GM19023 (cell line): ENCODE data around the gene BTBD6.

Source experiments
- ATAC-seq: cut with Tn5 transposase; IDR thresholded peaks from one replicate; pipeline ENCODE4 v1.9.1; 2021; ENCODE audit warnings: mild to moderate bottlenecking, moderate library complexity; ENCODE audit not compliant: unreplicated experiment

The BTBD6 gene

DNA sequence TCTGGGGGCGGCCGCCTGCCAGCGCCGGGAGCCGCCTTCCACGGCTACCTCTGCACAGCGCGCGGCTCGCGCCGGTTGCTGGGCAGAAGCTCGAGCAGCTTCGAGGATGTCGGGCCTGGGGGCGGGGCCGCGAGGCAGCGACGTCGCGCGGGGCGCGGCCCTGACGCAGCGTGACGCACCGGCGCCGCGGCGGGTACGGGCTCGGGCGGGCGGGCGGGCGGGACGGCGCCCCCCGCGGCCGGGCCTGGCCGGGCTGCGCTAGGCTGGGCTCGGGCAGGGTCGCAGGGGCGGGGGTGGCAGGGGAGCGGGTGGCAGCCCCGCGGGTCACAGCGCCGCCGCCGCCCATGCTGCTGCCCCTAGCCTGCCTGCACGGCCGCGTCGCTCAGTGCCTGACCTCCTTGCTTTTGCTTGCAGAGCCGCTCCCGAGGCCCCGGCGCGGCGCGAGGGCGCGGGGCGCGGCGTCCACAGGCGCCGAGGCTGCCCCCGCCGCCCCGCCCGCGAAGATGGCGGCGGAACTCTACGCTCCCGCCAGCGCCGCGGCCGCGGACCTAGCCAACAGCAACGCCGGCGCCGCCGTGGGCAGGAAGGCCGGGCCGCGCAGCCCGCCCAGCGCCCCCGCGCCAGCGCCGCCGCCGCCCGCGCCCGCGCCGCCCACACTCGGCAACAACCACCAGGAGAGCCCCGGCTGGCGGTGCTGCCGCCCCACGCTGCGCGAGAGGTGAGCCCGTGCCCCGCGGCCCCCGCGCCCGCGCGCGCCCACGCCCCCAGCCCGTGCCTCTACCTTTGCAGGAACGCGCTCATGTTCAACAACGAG, at the start of gene BTBD6:
Gene BTBD6, plus strand, starts transcription at position 166 of the 814 bp plus-strand sequence. Its CDS starts 179 bp downstream, at position 345.
- peak; percentile 92 for ATAC-seq

DNA sequence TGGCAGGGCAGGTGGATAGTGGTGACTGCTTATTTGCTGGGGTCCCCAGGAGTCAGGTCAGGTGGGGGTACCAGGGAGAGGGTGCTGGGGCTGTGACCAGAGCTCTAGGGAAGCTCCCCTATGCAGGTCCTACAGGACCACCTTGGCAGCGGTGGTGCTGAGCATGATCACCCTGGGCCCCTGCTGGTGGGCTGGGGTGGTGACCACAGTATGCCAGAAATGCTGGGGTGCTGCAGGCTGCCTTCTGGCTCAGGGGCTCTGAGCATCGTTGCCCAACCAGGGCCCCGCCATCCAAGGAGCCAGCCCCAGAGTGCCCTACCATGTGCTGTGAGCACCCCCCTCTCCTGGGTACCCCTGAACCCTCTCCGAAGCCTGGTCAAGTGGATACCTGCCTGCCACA, 49.7 kb upstream of the BTBD6 start:
- ATAC-seq = no peak

DNA sequence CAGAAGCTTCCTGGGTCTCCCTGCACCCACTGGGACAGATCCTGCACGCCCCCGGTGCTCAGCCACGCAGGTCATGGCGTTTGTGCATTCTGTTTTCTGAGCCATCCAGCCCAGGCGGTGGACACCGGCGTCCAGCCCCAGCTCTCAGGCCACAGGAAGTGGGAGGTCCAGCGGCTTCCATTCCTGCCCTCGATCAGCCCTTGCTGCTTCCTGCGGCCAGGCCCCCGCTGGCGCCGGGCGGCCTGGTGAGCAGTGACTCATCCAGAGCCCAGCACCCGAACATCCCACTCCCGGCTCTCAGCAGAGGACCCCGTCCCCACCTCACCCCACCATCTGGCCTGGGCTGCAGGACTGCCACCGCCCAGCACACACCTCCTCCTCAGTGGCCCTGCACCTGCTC, 49.2 kb upstream of the BTBD6 start:
- no peak for ATAC-seq

DNA sequence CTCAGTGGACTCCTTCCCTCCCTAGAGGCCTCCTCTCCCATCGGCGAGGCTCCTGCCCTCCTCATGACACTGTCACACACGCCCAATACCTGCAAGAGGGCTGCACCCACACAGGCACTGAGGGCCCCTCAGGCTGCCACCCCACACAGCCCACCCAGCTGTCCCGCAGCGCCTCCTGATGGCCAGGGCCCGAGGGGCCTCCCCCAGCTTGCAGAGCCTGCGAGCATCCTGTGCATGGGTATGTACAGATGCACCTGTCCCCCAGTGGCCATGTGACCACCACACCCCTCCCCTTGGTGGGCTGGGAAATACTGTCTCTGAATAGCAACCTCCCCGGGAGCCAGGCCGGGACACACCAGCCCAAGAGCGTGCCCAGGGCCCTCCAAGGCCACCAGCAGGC, 48.3 kb upstream of the BTBD6 start:
- no peak for ATAC-seq

DNA sequence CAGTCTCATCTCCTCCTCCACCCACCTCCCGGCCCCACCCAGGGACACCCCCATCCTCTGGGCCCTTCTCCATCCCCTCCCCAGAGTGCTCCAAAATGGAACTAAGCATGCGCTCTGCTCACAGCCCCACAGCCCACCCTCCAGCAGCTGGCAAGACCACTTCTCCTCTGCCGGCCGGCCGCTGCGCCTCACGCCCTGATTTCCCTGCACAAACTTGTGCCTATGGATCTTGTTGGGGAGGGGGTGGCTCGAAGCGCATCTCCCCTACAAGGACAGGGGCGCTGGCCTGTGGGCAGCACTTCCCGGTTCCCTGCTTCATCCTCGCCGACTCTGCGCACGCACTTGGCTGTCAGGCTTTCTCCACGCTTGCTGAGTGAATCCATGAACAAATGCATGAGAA, 47.7 kb upstream of the BTBD6 start:
- ATAC-seq = no peak

DNA sequence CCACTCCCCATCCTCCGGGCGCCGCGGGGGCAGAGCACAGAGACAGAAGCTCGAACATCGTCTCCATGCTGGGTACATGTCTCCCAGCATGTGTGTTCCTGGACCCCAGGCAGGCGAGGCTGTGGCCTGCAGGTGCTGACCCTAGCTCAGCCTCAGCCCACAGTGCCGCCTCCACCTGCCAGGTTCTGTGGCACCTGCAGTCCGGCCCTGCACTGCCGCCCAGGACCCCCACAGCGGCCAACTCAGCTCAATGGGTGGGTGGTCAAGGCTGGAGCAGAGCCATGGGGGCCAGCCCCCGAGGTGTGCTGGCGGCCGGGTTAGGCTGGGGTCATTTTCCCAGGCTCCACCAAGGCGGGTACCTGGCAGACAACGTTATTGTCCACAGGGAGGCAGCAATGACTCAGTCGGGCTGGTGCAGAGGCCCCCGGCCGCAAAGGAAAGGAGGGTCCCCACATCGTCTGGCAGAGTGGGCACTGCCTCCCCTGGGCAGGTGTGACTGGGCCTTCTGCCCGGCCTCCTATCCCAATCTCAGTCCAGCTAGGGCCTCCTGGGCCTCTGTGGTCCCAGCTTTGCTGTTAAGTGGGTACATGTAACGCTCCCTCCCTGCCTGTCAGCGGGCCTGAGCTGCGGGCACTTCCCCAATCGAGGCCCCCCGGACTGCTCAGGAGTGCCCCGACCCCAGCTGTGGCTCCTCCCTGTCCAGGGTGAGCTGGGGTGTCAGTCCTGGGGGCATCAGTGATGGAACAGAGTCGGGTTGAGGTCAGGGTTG, 47.0 kb upstream of the BTBD6 start:
- ATAC-seq = no peak

DNA sequence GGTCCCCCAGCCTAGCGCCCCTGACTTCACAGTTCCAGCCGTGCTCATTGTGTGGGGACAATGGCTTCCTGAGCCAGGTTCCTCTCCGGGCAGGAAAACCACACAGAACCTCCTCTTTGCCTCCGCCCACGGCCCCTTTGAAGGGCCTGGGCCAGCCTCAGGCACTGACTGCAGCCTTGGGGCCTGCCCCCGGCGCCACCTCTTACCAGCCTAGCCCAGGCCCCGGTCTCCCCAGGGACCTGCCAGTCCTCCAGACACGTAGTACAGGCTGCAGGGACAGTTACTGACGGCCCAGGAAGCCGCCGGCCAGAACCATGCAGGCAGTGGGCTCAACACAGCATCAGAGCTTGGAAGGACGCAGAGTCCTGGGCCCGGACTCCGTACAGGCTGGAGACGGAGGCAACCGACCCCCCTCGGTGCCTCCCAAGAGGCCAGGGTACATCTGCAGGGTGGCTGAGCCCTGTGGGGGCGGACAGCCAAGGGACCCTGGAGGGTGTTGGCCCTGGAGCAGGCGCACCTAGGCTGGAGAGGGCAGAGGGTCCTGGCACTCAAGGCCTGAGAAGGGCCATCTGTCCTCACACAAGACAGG, 46.3 kb upstream of the BTBD6 start:
- ATAC-seq = no peak

DNA sequence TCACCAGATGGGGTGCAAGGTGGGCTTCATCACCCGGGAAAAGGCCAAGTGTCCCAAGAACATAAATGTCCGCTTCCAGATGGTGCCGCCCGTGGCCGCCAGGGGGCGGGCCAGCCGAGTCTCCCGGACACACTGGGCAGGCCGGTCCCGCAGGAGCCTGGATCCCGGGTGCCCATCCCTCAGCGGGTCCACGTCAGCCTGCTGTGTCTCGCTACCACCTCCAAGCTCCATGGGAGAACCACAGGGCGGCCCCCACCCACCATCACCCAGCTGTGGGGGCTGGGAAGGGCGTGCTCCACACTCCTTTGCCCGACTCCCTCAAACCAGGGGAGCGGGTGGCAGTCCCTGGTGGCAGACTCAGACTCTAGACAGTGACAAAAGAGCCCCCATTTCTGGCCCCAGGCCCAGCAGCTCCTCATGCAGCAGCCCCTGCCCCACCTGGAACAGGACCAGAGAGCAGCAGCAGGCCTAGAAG, 45.2 kb upstream of the BTBD6 start:
- ATAC-seq = no peak

DNA sequence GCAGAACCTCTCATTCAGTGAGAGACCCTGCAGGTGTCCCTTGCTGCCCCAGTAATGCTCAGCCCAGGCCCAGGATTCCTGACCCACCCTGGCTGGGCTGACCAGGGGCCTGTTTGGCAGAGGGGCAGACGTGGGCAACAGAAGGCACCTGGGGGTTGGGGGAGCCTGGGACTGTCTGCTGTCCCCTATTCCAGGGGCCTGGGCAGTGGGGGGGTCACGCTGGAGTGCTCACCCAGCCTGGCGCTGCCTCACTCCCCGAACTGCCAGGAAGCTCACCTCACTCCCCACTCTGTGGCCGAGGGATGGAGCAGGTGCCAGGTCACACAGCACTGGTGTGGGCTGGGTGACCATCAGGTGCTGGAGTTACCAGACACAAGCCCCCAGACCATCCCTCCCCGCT, 44.6 kb upstream of the BTBD6 start:
- no peak for ATAC-seq

DNA sequence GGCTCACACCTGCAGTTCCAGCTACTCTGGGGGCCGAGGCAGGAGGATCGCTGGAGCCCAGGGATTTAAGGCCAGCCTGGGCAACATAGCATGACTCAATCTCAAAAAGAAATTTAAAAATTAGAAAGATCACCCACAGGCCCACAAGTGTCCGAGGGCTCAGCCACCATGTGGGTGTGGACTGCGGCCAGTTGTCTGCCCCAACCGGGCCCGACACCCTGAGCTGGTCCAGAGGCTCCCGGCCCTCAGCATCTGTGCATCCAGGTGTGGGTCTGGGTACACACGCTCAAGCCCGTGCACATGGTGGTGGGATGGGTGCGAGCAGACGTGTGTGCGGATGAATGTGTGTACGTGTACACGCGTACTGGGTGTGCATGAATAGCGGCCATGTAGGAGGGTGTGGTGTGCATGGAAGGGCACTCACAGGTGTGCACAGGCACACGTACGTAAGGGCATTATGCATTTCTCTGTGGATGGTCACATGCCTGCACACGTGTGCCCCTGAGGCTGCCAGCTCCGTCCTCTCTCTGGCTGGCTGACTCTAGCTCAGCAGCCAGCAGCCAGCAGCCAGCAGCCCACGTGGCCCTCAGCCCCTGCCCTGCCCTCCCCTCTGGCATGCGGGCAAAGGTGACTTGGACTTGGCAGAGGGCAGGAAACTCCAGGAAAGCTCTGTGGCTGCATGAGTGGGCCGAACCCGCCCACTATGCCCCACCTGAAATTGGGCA, 44.0 kb upstream of the BTBD6 start:
- no peak for ATAC-seq

DNA sequence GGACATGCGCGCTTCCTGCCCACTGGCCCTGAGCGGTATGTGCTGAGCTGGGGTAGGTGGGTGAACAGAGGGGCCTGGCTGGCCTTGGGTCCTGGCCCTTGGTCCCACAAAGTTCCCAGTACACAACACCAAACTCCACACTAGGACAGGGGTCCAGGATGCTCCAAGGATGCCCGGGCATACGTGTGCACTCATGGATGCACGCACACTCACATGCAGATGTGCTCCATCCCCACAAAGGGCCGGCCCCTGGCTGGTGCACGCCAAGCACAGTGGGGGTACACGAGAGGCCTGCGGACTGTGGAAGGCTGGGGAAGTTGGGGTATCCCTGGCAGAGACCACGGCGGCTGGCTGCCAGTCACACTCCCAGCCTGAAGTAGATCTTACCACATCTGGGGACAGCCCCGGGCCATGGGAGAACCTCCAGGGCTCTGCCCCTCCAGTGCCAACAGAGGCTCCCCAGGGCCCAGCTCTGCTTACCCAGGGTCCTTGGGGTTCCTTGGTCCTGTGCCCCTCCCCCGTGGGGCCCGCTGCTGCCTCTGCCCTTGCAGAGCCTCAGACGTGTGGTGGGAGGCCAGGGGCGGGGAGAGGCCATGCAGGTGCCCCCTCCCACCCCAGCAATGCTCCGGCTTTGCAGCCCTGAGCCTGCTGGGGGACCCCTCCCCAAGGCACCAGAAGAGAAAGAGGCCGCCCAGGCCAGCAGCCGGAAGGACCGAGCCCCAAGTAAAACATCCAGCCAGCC, 43.2 kb upstream of the BTBD6 start:
- ATAC-seq = no peak

DNA sequence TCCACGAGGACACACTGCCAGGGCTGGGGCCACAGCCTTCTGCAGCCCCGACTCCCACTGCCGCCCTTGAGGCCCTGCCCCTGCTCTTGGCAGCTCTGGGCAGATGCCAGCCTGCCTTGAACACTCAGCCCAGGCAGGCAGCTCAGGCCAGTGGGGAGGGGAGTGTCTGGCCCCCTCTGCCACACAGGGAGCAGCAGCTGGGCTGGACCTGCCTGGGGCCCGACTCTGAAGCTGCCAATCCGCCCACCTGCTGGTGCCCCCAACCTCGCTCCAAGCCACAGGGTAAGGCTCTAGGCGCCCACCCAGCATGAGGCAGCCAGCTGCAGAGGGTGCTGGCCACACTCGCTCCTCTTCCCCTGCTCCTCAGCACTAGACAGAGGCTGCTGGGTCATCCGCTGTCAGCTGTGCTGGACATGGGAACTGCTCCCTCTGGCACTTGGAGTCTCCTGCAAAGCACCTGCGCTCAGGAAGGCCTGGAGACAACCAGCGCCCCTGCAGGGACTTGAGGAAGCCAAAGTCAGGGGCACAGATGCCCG, 42.6 kb upstream of the BTBD6 start:
- ATAC-seq = no peak

DNA sequence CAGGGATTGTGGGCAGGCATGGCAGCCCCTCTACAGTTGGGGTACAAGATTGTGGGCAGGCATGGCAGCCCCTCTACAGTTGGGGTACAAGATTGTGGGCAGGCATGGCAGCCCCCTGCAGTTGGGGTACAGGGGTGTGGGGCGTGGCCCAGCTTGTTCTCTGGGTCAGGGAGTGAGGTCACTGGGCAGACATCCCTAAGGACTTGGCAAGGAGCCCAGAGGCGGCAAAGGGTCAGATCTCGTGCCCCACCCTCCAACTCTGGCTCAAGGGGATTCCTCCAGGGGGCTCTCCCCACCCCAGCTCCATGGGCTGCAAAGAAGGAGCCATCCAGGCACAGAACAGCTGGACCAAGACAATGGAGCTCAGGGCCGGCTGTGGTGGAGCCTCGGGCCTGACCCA, 41.5 kb upstream of the BTBD6 start:
- ATAC-seq = no peak

DNA sequence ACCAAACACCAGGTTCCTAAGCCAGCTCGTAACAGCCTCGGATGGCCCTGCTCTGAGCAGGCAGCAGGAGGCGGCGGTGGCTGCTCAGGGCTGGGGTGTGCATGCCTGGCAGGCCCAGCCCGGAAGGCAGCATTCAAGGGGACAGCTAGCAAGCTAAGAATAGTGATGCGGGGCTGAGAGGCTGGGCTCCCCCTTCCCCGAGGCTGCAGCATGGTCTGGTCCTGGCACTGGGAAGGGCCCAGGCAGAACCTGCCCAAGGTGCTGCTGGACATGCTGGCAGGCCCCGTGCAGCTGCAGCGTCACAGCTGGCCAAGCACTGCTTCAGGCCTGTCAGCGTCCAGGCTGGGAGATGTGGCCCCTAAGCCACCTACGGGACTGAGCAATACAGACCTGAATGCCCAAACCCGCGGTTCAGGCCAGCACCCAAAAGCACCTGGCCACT, 40.9 kb upstream of the BTBD6 start:
- no peak for ATAC-seq

DNA sequence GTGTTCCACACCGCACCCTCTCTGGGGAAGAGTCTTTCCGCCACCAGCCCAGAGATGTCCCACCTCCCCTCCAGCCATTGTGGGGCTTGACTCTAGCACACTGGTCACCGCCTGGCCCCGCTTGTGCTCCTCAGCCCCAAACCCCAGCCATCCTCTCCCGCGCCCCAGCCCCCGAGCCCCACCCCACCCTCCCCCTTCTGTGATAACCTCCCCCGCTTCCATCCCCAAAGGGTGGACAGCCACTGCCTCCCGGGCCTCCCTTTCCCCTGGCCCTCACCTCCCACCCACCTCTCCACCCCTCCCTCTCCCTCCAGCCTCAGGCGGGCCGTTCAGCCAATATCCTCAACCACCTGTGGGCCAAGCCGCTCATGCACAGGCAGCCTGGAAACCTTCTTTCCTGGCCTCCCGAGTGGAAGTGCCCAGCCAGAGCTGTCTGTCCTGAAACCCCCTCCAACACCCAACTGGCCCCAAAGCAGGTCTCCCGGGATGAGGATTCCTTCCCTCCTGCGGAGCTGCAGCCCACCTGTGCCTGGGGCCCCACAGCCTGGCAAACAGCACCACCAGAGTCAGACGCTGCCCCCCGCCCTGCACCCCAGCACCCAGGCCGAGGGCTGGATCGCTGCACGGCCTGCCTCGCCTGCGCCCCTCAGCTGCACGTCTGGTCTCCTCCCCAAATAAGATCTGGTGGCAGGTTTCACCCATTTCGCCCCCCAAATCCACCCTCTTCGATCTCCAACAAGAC, 40.2 kb upstream of the BTBD6 start:
- ATAC-seq = no peak

DNA sequence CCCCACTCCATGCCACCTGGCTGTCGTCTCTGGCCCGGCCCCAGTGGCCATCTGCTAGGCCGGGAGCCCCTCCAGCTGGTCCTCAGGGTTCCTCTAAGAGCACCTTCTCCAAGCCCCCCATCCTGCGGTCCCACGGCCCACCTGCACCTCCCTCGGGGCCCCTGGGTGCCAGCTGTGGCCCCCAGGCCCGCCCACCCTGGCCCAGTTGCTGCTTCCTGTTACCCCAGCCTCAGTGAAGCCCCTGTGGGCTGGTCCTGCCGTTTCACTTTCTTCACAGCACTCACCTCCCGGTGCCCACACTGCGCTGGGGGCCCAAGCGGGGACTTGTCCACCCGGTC, 39.6 kb upstream of the BTBD6 start:
- ATAC-seq = no peak

DNA sequence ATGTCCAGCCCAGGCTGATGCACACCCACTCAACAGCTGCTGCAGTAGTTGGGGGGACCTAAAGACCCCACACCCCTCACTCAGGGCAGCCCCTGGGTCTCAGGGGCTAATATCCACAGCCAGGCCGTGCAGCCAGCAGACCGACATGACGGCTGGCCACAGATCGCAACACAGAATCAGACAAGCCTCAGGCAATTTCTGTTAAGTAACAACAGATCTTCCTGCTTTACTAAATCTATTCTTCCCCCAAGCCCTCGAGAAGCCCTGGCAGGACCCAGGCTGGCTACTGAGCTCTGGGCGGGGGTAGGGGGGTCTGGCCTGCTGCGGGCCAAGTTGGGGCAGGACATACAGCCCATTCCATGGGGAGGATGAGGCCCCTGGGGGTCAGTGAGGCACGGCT, 39.2 kb upstream of the BTBD6 start:
- ATAC-seq = no peak

DNA sequence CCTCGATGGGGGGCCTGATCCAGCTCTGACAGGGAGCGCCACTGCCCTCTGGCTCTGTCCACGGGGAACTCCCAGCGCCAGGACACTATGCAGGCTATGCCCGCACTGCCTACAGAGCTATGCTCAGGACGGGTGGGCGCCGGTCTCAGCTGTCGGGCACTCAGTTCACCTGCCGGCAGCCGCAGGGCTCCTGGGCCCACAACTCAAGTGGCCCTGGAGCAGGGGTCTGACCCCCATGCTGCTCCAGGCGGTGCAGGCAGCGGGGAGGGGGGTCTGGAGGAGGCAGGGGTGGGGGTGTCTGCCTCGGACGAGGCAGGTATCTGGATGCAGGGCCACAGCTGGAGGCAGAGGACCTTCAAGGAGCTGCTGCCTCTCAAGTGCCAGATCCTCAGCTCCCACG, 38.7 kb upstream of the BTBD6 start:
- ATAC-seq = no peak

DNA sequence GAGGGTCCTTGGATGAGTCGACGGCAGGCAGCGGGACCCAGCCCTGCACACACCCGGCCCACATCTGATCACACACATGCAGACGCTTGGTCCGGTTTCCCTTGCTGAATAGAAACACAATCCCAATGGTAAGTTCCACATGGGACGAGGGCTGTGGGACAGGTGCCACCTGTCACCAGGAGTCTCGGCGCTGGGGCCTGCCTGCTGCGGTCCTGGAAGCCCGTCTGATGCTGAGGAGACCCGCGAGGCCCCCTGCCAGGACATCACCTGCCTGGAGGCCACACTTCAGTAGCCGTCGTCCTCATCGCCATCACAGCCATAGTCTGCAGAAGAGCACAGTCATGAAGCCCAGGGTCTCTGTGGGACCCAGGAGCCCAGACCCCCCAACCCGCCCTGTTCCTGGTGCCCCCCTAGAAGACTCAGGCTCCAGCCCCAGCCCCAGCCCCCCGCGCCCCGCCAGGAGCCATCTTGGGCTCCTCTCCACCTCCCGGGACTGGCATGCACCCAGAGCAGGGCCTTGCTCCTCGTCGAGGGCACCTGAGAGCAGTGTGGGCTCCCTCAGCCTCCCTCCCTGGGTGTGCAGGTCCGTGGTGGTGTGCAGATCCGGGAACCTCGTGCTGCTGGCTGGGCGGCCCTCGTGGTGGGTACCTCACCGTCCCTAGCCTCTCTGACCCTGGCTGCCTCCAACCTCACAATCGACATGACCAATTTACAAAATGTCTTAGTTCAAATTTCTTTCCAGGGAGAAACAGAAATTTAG, 37.9 kb upstream of the BTBD6 start:
- no peak for ATAC-seq
